B cell (primary cell): Measurements from ENCODE around the gene KDM5B.

Experiments used
- EZH2 ChIP-seq: IDR thresholded peaks from 2 replicates; pipeline ENCODE4 v1.6.1; 2012; ENCODE audit warnings: borderline replicate concordance, low read depth, mild to moderate bottlenecking, moderate library complexity, low read length; ENCODE audit not compliant: insufficient read depth, poor library complexity, severe bottlenecking
- TF ChIP-seq, protein P1 (sequence below): fragments of 200-600 bp; IDR thresholded peaks from one replicate; pipeline ENCODE4 v1.8.0; 2022; ENCODE audit warnings: antibody characterized with exemption, mild to moderate bottlenecking

GRCh38 chr1:202685641-202686040 lies 122.6 kb downstream of the KDM5B start:
- TF ChIP-seq EZH2, result no peak
- TF ChIP-seq, protein P1, sequence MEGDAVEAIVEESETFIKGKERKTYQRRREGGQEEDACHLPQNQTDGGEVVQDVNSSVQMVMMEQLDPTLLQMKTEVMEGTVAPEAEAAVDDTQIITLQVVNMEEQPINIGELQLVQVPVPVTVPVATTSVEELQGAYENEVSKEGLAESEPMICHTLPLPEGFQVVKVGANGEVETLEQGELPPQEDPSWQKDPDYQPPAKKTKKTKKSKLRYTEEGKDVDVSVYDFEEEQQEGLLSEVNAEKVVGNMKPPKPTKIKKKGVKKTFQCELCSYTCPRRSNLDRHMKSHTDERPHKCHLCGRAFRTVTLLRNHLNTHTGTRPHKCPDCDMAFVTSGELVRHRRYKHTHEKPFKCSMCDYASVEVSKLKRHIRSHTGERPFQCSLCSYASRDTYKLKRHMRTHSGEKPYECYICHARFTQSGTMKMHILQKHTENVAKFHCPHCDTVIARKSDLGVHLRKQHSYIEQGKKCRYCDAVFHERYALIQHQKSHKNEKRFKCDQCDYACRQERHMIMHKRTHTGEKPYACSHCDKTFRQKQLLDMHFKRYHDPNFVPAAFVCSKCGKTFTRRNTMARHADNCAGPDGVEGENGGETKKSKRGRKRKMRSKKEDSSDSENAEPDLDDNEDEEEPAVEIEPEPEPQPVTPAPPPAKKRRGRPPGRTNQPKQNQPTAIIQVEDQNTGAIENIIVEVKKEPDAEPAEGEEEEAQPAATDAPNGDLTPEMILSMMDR, result no peak
